HPDE6-E6E7 (cell line): ENCODE data around the gene POU5F1.
"Not testable (repeated sequence)": the region's sequence is repeated elsewhere in the genome, so short reads cannot be mapped to it uniquely, and the experiment has no call there.

Experiments used
- DNase-seq: peaks from one replicate; pipeline ENCODE4 v3.0.0; 2011; ENCODE audit warnings: missing footprints; ENCODE audit errors: extremely low spot score

POU5F1 gene

GRCh38 chr6:31165986-31166385 lies 4.5 kb downstream of the POU5F1 start:
- DNase-seq = no peak

GRCh38 chr6:31165064-31165832 lies 5.2 kb downstream of the POU5F1 start:
- DNase-seq = not testable (repeated sequence)

- not testable (repeated sequence) for DNase-seq
Measured at GRCh38 chr6:31164475-31165063, 5.9 kb downstream of the POU5F1 start.

- DNase-seq = no peak
Measured at GRCh38 chr6:31163922-31164321, 6.6 kb downstream of the POU5F1 start.

- DNase-seq = no peak
Measured at GRCh38 chr6:31162463-31163165, 7.9 kb downstream of the POU5F1 start.

GRCh38 chr6:31161216-31162126 lies 9.0 kb downstream of the POU5F1 start:
- DNase-seq = no peak

GRCh38 chr6:31158863-31159855 lies 11.3 kb downstream of the POU5F1 start:
- DNase-seq = peak; percentile 58

GRCh38 chr6:31158140-31158862 lies 12.2 kb downstream of the POU5F1 start, which contains the start of gene TCF19:
Gene TCF19, plus strand, starts transcription at chr6:31158589. Its CDS starts 881 bp downstream, at chr6:31159470.
- peak; percentile 99 for DNase-seq

- no peak for DNase-seq
Measured at GRCh38 chr6:31157513-31158139, 12.9 kb downstream of the POU5F1 start, which contains the start of gene CCHCR1. Gene CCHCR1, minus strand, starts transcription at chr6:31157802. Its CDS starts 202 bp downstream, at chr6:31157600.

- no peak for DNase-seq
Measured at GRCh38 chr6:31156641-31157040, 13.8 kb downstream of the POU5F1 start.

- DNase-seq = no peak
Measured at GRCh38 chr6:31154436-31154835, 16.0 kb downstream of the POU5F1 start.

- no peak for DNase-seq
Measured at GRCh38 chr6:31152781-31153180, 17.7 kb downstream of the POU5F1 start.

GRCh38 chr6:31149827-31150447 lies 20.5 kb downstream of the POU5F1 start:
- no peak for DNase-seq

- no peak for DNase-seq
Measured at GRCh38 chr6:31145386-31145785, 25.1 kb downstream of the POU5F1 start.

GRCh38 chr6:31144970-31145340 lies 25.5 kb downstream of the POU5F1 start:
- no peak for DNase-seq

GRCh38 chr6:31144296-31144969 lies 26.0 kb downstream of the POU5F1 start:
- DNase-seq = no peak

GRCh38 chr6:31143148-31143547 lies 27.3 kb downstream of the POU5F1 start:
- no peak for DNase-seq

- no peak for DNase-seq
Measured at GRCh38 chr6:31142361-31142761, 28.1 kb downstream of the POU5F1 start.
